ENCODE measurements around the gene ADPRH.

GRCh38 chr3:119559441-119559963, 19.8 kb upstream of the ADPRH start, which contains the start of gene CD80:
- TF ChIP-seq CTCF (IDR thresholded peaks at IDR 0.05) (peak; percentile 64), BHLHE40 (IDR thresholded peaks at IDR 0.05; ENCODE audit: low read depth, low read length) (no peak), ESRRA (IDR thresholded peaks at IDR 0.05; ENCODE audit: borderline replicate concordance, low read length) (no peak), POLR2A (IDR thresholded peaks at IDR 0.05; ENCODE audit: low read length) (no peak), GATA3 (IDR thresholded peaks at IDR 0.05; ENCODE audit: borderline replicate concordance) (no peak), JUNB (IDR thresholded peaks at IDR 0.05) (no peak), HOXA7 (CRISPR knock-in tag; IDR thresholded peaks at IDR 0.05) (no peak), CEBPB (IDR thresholded peaks at IDR 0.05) (no peak), ZFP36 (IDR thresholded peaks at IDR 0.05; ENCODE audit: borderline replicate concordance, partially characterized antibody) (no peak)

Data from A549 (cell line).